ENCODE data around the gene SH3BP5L.

SH3BP5L gene

DNA sequence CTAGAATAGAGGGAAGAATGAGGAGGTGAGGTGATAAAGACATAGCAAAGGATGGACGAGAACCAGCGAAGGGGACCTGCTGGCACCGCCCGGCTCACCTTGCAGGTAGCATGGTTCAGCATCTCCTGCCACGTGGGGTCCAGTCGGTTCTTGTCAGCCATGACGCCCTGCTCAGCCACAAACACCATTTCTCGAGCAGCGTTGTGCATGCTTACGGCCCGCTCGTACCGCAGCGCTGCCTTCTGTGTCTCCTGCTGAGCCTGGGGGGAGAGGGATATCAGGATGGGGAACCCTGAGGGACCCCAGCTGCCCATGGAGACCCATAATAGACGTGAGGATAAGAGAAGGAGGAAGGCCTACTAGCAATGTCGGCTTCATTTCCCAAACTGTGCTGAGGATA lies 11.4 kb downstream of the SH3BP5L start:
- DNase-seq (ENCODE audit: extremely low spot score) = no peak
- CTCF ChIA-PET = interaction anchor here (1.3 to 2.5 kb wide), 5 partner anchors 8 to 191 kb away, joined by 3 to 13 read pairs (median 3); no protein-coding TSS in a partner anchor
- POLR2A ChIA-PET = no interaction called here
- TF ChIP-seq, protein P1, sequence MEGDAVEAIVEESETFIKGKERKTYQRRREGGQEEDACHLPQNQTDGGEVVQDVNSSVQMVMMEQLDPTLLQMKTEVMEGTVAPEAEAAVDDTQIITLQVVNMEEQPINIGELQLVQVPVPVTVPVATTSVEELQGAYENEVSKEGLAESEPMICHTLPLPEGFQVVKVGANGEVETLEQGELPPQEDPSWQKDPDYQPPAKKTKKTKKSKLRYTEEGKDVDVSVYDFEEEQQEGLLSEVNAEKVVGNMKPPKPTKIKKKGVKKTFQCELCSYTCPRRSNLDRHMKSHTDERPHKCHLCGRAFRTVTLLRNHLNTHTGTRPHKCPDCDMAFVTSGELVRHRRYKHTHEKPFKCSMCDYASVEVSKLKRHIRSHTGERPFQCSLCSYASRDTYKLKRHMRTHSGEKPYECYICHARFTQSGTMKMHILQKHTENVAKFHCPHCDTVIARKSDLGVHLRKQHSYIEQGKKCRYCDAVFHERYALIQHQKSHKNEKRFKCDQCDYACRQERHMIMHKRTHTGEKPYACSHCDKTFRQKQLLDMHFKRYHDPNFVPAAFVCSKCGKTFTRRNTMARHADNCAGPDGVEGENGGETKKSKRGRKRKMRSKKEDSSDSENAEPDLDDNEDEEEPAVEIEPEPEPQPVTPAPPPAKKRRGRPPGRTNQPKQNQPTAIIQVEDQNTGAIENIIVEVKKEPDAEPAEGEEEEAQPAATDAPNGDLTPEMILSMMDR (IDR thresholded peaks at IDR 0.05; ENCODE audit: control extremely low read depth, extremely low read depth, low read depth, missing control alignments) = no peak

DNA sequence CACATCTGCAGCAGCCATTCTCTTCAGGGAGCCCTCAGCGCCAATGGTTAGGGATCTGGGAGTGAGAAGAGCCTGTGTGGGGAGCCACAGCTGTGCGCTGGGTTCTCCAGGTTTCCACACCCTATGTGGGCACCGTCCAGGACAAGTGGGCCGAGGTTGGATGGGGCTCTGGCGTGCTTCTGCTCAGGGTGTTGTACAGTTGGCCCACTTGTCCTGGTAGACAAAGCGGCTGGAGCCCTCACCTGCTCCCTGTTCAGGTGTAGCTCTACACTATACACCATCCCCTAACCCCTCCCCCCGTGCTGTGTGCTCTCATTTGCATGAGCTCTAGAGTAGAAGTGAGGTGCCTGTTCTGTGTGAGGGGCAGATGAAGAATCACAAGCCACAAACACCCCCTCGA lies 12.2 kb downstream of the SH3BP5L start:
- ChIA-PET POLR2A (no interaction called here), CTCF (interaction anchor here (1.3 to 10.8 kb wide), 7 partner anchors 8 to 195 kb away, joined by 3 to 242 read pairs (median 4); partner anchors contain the start of gene SH3BP5L)
- TF ChIP-seq, protein P1 (IDR thresholded peaks at IDR 0.05; ENCODE audit: control extremely low read depth, extremely low read depth, low read depth, missing control alignments) = no peak
- no peak for DNase-seq (ENCODE audit: extremely low spot score)

DNA sequence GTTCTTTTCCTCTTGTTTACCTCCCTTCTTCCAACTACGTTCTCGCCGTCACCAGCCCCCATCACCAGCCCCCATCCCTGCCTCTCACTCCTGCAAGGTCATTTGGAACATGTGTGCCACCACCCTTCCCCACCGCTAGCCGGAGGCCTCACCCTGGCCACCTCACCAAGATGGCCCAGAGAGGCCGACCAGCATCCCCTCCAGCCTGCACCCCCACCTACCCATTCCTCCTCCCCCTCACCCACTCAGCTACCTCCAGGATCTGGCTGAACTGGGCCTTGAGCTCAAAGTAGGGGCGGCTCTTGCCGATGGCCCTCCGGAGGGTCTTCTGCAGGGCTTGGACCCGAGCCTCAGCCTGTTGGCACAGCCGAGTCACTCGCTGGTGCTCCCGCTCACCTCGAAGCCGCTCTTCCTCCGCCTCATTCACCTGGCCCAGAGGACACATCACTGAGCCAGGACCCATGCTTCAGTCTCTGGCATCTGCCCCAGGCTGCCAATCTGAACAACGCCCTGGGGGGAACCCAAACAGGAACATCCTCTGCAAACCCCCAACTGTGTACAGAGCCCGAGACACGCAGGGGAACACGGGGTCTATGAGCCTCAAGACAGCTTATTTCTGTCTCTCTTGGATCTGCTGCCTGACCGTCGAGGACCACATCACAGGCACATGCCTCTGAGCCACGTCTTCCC lies 12.8 kb downstream of the SH3BP5L start:
- POLR2A ChIA-PET = no interaction called here
- CTCF ChIA-PET = interaction anchor here (1.3 to 10.8 kb wide), 6 partner anchors 8 to 194 kb away, joined by 3 to 242 read pairs (median 4); partner anchors contain the start of gene SH3BP5L
- TF ChIP-seq, protein P1 (IDR thresholded peaks at IDR 0.05; ENCODE audit: control extremely low read depth, extremely low read depth, low read depth, missing control alignments) = no peak
- no peak for DNase-seq (ENCODE audit: extremely low spot score)

DNA sequence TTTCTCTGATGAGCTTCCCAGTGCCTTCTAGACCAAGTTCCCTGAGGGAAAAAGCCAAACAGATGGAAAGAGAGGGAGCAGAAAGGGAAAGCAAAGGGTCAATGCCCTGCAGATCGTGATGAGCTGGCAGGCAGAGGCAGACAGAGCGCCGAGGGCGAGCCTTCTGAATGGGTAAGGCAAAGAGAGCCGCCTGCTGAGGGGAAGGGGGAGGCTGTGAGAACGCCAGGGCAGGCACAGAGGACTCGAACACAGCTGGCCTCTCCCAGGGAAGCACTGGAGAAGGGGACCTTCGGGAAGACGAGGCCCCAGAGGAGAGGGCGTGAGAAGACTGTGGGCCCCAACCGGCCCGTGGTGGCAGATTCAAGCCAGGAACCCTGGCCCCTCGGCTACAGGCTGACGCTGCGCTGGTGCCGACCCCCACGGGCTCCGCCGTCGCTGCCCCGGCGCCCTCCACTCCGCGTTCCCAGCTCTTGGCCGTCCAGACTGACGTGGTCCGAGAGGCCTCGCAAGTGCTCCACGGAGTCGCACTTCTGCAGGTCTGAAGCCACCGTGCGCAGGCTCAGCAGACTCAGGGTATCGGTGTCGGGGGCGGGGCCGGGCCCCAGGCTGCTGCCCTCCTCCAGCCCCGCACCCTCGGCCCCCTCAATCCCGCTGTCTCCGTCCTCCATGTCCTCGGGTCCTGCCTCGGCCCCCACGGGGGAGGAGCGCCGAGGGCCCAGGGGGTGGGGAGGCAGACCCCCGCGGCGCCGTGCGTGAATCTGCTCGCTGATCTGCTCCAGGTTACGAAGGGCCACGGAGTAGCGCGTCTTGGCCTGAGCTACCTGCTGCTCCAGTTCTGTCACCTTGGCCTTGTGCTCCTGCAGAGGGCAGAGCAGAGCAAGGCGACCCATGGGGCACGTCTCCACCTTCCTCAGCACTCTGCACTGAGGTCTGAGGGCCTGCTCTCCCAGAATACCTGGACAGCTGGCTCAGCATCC lies 13.9 kb downstream of the SH3BP5L start:
- POLR2A ChIA-PET = no interaction called here
- CTCF ChIA-PET = interaction anchor here (1.9 to 10.8 kb wide), 3 partner anchors 10 to 193 kb away, joined by 5 to 242 read pairs (median 13); partner anchors contain the start of gene SH3BP5L
- TF ChIP-seq, protein P1 (IDR thresholded peaks at IDR 0.05; ENCODE audit: control extremely low read depth, extremely low read depth, low read depth, missing control alignments) = peak; percentile 32
- DNase-seq (ENCODE audit: extremely low spot score) = no peak

DNA sequence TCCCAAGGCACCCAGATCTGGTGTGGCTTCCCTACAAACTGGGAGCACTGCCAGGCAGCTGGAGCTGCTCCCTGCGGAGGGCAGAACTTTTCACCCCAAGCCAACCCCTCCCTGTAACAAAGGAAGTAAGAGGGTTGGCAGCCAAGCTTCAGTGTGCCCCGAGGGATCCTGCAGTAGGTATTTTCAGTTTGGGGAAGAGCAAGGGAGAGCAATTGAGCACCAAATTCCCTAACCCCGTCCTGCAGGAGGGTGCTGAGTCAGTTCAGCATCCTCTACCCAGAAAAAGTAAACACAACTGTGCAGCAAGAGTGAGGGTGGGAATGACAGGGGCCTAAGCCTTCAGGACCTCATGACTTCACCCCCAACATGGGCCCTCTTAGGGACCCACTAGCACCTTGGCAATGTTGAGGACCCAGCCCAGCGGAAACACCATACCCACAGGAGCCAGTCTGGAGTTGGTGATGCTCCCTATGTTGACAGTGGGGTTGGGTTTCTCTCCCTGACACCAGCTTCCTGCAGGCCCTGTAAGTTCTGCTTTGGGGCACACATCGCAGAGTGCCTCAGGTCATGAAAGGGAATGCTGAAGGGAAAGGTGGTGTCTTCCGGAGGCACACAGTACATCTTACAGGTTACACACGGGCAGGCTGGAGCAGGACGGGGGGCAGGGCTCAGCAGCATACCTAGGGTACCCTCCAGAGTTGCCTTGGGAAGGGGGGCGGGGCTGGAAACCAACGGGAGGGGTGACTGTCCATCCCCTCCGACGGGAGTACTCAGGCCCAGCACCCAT lies 14.8 kb downstream of the SH3BP5L start:
- TF ChIP-seq, protein P1 (IDR thresholded peaks at IDR 0.05; ENCODE audit: control extremely low read depth, extremely low read depth, low read depth, missing control alignments) = no peak
- ChIA-PET CTCF (interaction anchor here (10.8 kb wide), 1 partner anchor 192 kb away, joined by 242 read pairs; no protein-coding TSS in a partner anchor), POLR2A (no interaction called here)
- no peak for DNase-seq (ENCODE audit: extremely low spot score)

Measured in GM10248 (cell line).